H9 (cell line): Measurements from ENCODE around the gene ARF5. TPM values are rescaled to one million over a fixed set of nuclear protein-coding genes. Genes with fewer than 3 reads are reported as not detected.

Experiments used
- DNase-seq: peaks from one replicate; pipeline ENCODE4 v3.0.0-alpha.2; 2017
- H2AFZ ChIP-seq: one replicate; pipeline ENCODE4 v1.6.1; 2013; ENCODE audit warnings: mild to moderate bottlenecking, low read length, control low read depth, moderate library complexity
- H2AK5ac ChIP-seq: 2 replicates; pipeline ENCODE4 v1.6.1; 2013; ENCODE audit warnings: low read length, control low read depth, mixed read lengths; ENCODE audit not compliant: insufficient read length
- H2BK120ac ChIP-seq: one replicate; pipeline ENCODE4 v1.6.1; 2013; ENCODE audit warnings: low read depth, mild to moderate bottlenecking, low read length, control low read depth, inconsistent platforms; ENCODE audit not compliant: poor library complexity, severe bottlenecking
- H2BK12ac ChIP-seq: 2 replicates; pipeline ENCODE4 v1.6.1; 2013; ENCODE audit warnings: low read length, control low read depth, mixed read lengths, low read depth; ENCODE audit not compliant: insufficient read length
- H2BK15ac ChIP-seq: 2 replicates; pipeline ENCODE4 v1.6.1; 2013; ENCODE audit warnings: low read depth, low read length, control low read depth
- H2BK20ac ChIP-seq: one replicate; pipeline ENCODE4 v1.6.1; 2013; ENCODE audit warnings: low read depth, mild to moderate bottlenecking, low read length, control low read depth, inconsistent platforms; ENCODE audit not compliant: poor library complexity, severe bottlenecking
- H2BK5ac ChIP-seq: 2 replicates; pipeline ENCODE4 v1.6.1; 2013; ENCODE audit warnings: low read length, control low read depth, mixed read lengths; ENCODE audit not compliant: insufficient read length
- H3K14ac ChIP-seq: 2 replicates; pipeline ENCODE4 v1.6.1; 2013; ENCODE audit warnings: low read length, control low read depth; ENCODE audit not compliant: insufficient read depth
- H3K18ac ChIP-seq: 2 replicates; pipeline ENCODE4 v1.6.1; 2013; ENCODE audit warnings: low read depth, mild to moderate bottlenecking, mixed read lengths, low read length, control low read depth; ENCODE audit not compliant: insufficient read length
- H3K23ac ChIP-seq: 2 replicates; pipeline ENCODE4 v1.6.1; 2013; ENCODE audit warnings: low read length, control low read depth, mixed read lengths, low read depth; ENCODE audit not compliant: insufficient read length
- H3K23me2 ChIP-seq: 2 replicates; pipeline ENCODE4 v1.6.1; 2013; ENCODE audit warnings: low read depth, mild to moderate bottlenecking, mixed read lengths, low read length, control low read depth; ENCODE audit not compliant: insufficient read length, poor library complexity, severe bottlenecking
- H3K27ac ChIP-seq: 2 replicates; pipeline ENCODE4 v1.5.1; 2013; ENCODE audit warnings: low read length, control low read depth, mixed read lengths, low read depth; ENCODE audit not compliant: insufficient read length
- H3K27me3 ChIP-seq: 2 replicates; pipeline ENCODE4 v1.6.1; 2013; ENCODE audit warnings: low read length, control low read depth, inconsistent platforms; ENCODE audit not compliant: insufficient read depth
- H3K4ac ChIP-seq: 2 replicates; pipeline ENCODE4 v1.6.1; 2013; ENCODE audit warnings: low read depth, mild to moderate bottlenecking, control low read depth, inconsistent platforms, low read length, moderate library complexity
- H3K4me1 ChIP-seq: 2 replicates; pipeline ENCODE4 v1.6.1; 2013; ENCODE audit warnings: low read length, control low read depth, inconsistent platforms; ENCODE audit not compliant: insufficient read depth
- H3K4me2 ChIP-seq: 2 replicates; pipeline ENCODE4 v1.6.1; 2013; ENCODE audit warnings: low read length, control low read depth, mixed read lengths; ENCODE audit not compliant: insufficient read length, insufficient read depth
- H3K56ac ChIP-seq: 2 replicates; pipeline ENCODE4 v1.6.1; 2013; ENCODE audit warnings: low read depth, mild to moderate bottlenecking, mixed read lengths, low read length, control low read depth; ENCODE audit not compliant: insufficient read length
- H3K79me1 ChIP-seq: 2 replicates; pipeline ENCODE4 v1.6.1; 2013; ENCODE audit warnings: low read depth, mild to moderate bottlenecking, moderate library complexity, low read length, control low read depth, inconsistent platforms; ENCODE audit not compliant: insufficient read depth, poor library complexity, severe bottlenecking
- H3K79me2 ChIP-seq: 2 replicates; pipeline ENCODE4 v1.6.1; 2013; ENCODE audit warnings: low read length, control low read depth, inconsistent platforms; ENCODE audit not compliant: insufficient read depth
- H3K9ac ChIP-seq: 2 replicates; pipeline ENCODE4 v1.6.1; 2013; ENCODE audit warnings: low read length, control low read depth, mixed read lengths; ENCODE audit not compliant: insufficient read length; ENCODE audit errors: extremely low read depth
- H3K9me3 ChIP-seq: one replicate; pipeline ENCODE4 v1.6.1; 2013; ENCODE audit warnings: low read depth, low read length, inconsistent platforms; ENCODE audit not compliant: control insufficient read depth
- H3T11ph ChIP-seq: one replicate; pipeline ENCODE4 v1.6.1; 2013; ENCODE audit warnings: mild to moderate bottlenecking, low read length, control low read depth, inconsistent platforms
- H4K20me1 ChIP-seq: one replicate; pipeline ENCODE4 v1.6.1; 2013; ENCODE audit not compliant: control insufficient read depth, insufficient read length, insufficient read depth
- H4K5ac ChIP-seq: 2 replicates; pipeline ENCODE4 v1.6.1; 2013; ENCODE audit warnings: low read depth, mild to moderate bottlenecking, mixed read lengths, low read length, control low read depth; ENCODE audit not compliant: insufficient read length
- H4K8ac ChIP-seq: replicated peaks from 2 replicates; pipeline ENCODE4 v1.6.1; 2013; ENCODE audit warnings: low read length, control low read depth, mixed read lengths, low read depth; ENCODE audit not compliant: insufficient read length
- H4K91ac ChIP-seq: 2 replicates; pipeline ENCODE4 v1.6.1; 2013; ENCODE audit warnings: low read depth, mild to moderate bottlenecking, moderate library complexity, mixed read lengths, low read length, control low read depth; ENCODE audit not compliant: insufficient read length
- H3K27ac Mint-ChIP-seq, 3 experiments: 2 replicates in 2 of 3; 3 replicates in 1 of 3; pipeline ENCODE4 v1.8.0; 2020 to 2021; ENCODE audit warnings: mixed read lengths in 3 of 3, mild to moderate bottlenecking in 1 of 3, moderate library complexity in 1 of 3
- H3K27me3 Mint-ChIP-seq: 2 replicates; pipeline ENCODE4 v1.8.0; 2021; ENCODE audit warnings: low read depth, mild to moderate bottlenecking, moderate library complexity, mixed read lengths
- H3K36me3 Mint-ChIP-seq, 3 experiments: 2 replicates in 2 of 3; 3 replicates in 1 of 3; pipeline ENCODE4 v1.8.0; 2020 to 2021; ENCODE audit warnings: low read depth in 3 of 3, mixed read lengths in 3 of 3; ENCODE audit not compliant: insufficient read depth in 1 of 3
- H3K4me1 Mint-ChIP-seq, 2 experiments: 2 replicates each; pipeline ENCODE4 v1.8.0; 2020; ENCODE audit warnings: mixed read lengths in 2 of 2
- H3K4me3 Mint-ChIP-seq, 2 experiments: 2 replicates in 1 of 2; 3 replicates in 1 of 2; pipeline ENCODE4 v1.8.0; 2020 to 2021; ENCODE audit warnings: mild to moderate bottlenecking in 2 of 2, mixed read lengths in 2 of 2, moderate library complexity in 1 of 2
- H3K9me3 Mint-ChIP-seq, 2 experiments: 2 replicates in 1 of 2; 3 replicates in 1 of 2; pipeline ENCODE4 v1.8.0; 2020; ENCODE audit warnings: mild to moderate bottlenecking in 2 of 2, mixed read lengths in 2 of 2, moderate library complexity in 1 of 2
- total RNA-seq: library from RNA; stranded (reverse); gene quantifications from 2 replicates; pipeline ENCODE4 v1.2.1, GENCODE V29; 2021
- TF ChIP-seq, protein P1 (sequence below): fragments of 200-600 bp; sonication (generic); conservative IDR thresholded peaks from 3 replicates; pipeline ENCODE4 v1.8.0; 2021; ENCODE audit warnings: antibody characterized with exemption, mild to moderate bottlenecking

ARF5 gene
- total RNA-seq, 1 experiment from 2014 or later, result 169 TPM

GRCh38 chr7:127580612-127581011 is 7.6 kb upstream of the ARF5 start:
- Histone ChIP-seq H3K56ac (no peak overlapping the region), H3T11ph (no peak overlapping the region), H3K18ac (no peak overlapping the region), H2AK5ac (no peak overlapping the region), H3K14ac (no peak overlapping the region), H3K27me3 (no peaks in the 10 kb centered on the region), H3K9ac (no peak overlapping the region), H3K27ac (no peak overlapping the region), H2BK20ac (no peak overlapping the region), H4K20me1 (no peaks in the 10 kb centered on the region), H4K8ac (no peak overlapping the region), H2BK15ac (no peak overlapping the region), H4K5ac (no peak overlapping the region), H3K4me2 (no peak overlapping the region), H3K9me3 (no peaks in the 10 kb centered on the region), H4K91ac (no peak overlapping the region), H3K23ac (no peak overlapping the region), H3K79me2 (no peaks in the 10 kb centered on the region), H3K4me1 (peaks cover 2% of the 10 kb centered on the region; the same call in 1 of the 2 replicates), H2AFZ (no peak overlapping the region), H2BK5ac (no peak overlapping the region), H3K4ac (no peak overlapping the region), H3K79me1 (peaks cover 6% of the 10 kb centered on the region), H2BK120ac (no peak overlapping the region), H2BK12ac (no peak overlapping the region), H3K23me2 (peaks cover 8% of the 10 kb centered on the region)
- H3K27me3 Mint-ChIP-seq, result peaks cover 1% of the 10 kb centered on the region
- peaks cover 11 to 16% of the 10 kb centered on the region in 2 experiments for H3K4me1 Mint-ChIP-seq
- TF ChIP-seq, protein P1, sequence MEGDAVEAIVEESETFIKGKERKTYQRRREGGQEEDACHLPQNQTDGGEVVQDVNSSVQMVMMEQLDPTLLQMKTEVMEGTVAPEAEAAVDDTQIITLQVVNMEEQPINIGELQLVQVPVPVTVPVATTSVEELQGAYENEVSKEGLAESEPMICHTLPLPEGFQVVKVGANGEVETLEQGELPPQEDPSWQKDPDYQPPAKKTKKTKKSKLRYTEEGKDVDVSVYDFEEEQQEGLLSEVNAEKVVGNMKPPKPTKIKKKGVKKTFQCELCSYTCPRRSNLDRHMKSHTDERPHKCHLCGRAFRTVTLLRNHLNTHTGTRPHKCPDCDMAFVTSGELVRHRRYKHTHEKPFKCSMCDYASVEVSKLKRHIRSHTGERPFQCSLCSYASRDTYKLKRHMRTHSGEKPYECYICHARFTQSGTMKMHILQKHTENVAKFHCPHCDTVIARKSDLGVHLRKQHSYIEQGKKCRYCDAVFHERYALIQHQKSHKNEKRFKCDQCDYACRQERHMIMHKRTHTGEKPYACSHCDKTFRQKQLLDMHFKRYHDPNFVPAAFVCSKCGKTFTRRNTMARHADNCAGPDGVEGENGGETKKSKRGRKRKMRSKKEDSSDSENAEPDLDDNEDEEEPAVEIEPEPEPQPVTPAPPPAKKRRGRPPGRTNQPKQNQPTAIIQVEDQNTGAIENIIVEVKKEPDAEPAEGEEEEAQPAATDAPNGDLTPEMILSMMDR, result no peak
- H3K27ac Mint-ChIP-seq, result no peak overlapping the region
- H3K36me3 Mint-ChIP-seq, result peaks cover 8 to 30% (median 21%) of the 10 kb centered on the region in 3 experiments
- no peaks in the 10 kb centered on the region for H3K9me3 Mint-ChIP-seq
- no peak overlapping the region for H3K4me3 Mint-ChIP-seq
- DNase-seq, result no peak
